Testis (tissue), 5 donors: Measurements from ENCODE around the gene CD27. TPM values are rescaled to one million over a fixed set of nuclear protein-coding genes. Genes with fewer than 3 reads are reported as not detected.

Experiments
- DNase-seq: peaks from one replicate; pipeline ENCODE4 v3.0.0-alpha.2; 2019
- H3K27ac ChIP-seq, 2 donors: fragments of 200-600 bp; sonication (generic); one replicate each; pipeline ENCODE4 v1.5.1; 2019
- H3K27me3 ChIP-seq: fragments of 200-600 bp; sonication (generic); one replicate; pipeline ENCODE4 v1.5.1; 2019
- H3K36me3 ChIP-seq: fragments of 200-600 bp; sonication (generic); one replicate; pipeline ENCODE4 v1.5.1; 2017; ENCODE audit warnings: low read depth; ENCODE audit errors: missing control alignments
- H3K4me1 ChIP-seq: fragments of 200-600 bp; sonication (generic); one replicate; pipeline ENCODE4 v1.5.1; 2019
- H3K4me3 ChIP-seq, 2 donors: fragments of 200-600 bp; sonication (generic); one replicate each; pipeline ENCODE4 v1.5.1; 2017 to 2019
- H3K9me3 ChIP-seq: fragments of 200-600 bp; sonication (generic); one replicate; pipeline ENCODE4 v1.5.1; 2017
- POLR2A ChIP-seq: fragments of 450-650 bp; IDR thresholded peaks from one replicate; pipeline ENCODE4 v1.6.1; 2017; ENCODE audit warnings: antibody characterized with exemption, mild to moderate bottlenecking, moderate library complexity
- WGBS, 2 donors: methylation state at CpG; one replicate each; pipeline ENCODE4 v1.1.5; 2018; 5-methylcytosine and 5-hydroxymethylcytosine counted together
- intact Hi-C: fragments of 100-400 bp; cut with DNase I; formaldehyde crosslinking; loops from one replicate; pipeline ENCODE4 v1.15.1; 2023; ENCODE audit warnings: low total_unique reads
- long read RNA-seq, 2 donors: transcript quantifications; one replicate each; lab custom pipeline, GENCODE V29; 2026
- polyA plus RNA-seq: library from polyadenylated mRNA; stranded (reverse); fragments of 350-450 nt; fragmentation: Illumina TruSeq; extraction: RNeasy Lipid Tissue Mini Kit (QIAGEN cat#74804); gene quantifications from one replicate; pipeline ENCODE4 v1.2.3, GENCODE V29; 2014; ENCODE audit warnings: low read depth, low replicate concordance; ENCODE audit not compliant: insufficient read depth
- total RNA-seq, 2 donors: library from RNA; depleted of rRNA; stranded (reverse); fragments of >200 nt; gene quantifications; one replicate each; pipeline ENCODE4 v1.2.3, GENCODE V29; 2016
- TF ChIP-seq, protein P1 (sequence below), 3 experiments: fragments of 450-650 bp in 2 of 3; fragments of 200-600 bp in 1 of 3; sonication (generic) in 1 of 3; IDR thresholded peaks; one replicate each; pipeline ENCODE4 v1.5.1; 2016 to 2019; ENCODE audit warnings: antibody characterized with exemption in 3 of 3, mild to moderate bottlenecking in 2 of 3, moderate library complexity in 1 of 3

CD27 gene
- total RNA-seq (under 1 TPM in 1 of 2 donors, not detected in 1; 0.74 TPM), polyA plus RNA-seq (3.7 TPM)
- long read RNA-seq, donor 1, partial matches to known transcripts, result 18 of 18 reads
- long read RNA-seq, donor 1, other reads (novel, unspliced or antisense), result 0 of 18 reads
- long read RNA-seq, donor 2, result 0 reads

DNA sequence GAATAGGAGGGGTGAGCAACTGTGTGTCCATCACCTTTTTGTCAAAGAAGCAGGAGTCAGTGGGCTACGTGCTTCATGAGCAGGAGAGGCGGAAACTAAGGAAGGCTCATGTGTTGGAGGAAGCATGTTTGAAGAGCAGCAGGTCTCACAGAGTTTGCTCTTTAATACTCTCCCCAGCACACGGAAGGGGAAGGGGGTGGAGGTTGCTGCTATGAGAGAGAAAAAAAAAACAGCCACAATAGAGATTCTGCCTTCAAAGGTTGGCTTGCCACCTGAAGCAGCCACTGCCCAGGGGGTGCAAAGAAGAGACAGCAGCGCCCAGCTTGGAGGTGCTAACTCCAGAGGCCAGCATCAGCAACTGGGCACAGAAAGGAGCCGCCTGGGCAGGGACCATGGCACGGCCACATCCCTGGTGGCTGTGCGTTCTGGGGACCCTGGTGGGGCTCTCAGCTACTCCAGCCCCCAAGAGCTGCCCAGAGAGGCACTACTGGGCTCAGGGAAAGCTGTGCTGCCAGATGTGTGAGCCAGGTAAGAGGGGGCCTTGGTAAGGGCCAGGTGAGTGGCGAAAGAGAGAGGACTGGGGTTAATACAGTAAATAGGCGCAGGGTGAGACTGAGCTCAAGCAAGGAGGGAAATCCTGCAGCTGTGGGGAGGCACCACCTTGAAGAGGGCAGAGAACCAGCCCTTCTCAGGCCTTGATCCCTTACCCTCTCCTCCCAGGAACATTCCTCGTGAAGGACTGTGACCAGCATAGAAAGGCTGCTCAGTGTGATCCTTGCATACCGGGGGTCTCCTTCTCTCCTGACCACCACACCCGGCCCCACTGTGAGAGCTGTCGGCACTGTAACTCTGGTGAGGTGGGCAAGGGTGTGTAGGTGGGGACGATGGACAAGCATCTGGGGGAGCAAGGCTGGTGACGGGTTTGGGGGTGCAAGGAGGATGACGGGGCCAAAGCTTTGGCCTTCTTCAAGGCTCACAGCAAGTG lies at the start of gene CD27:
Gene CD27 (plus strand): TSS at position 252 of the 985 bp plus-strand sequence. CDS start 141 bp downstream, at position 393.
- Histone ChIP-seq H3K36me3 (no peaks in the 10 kb centered on the region), H3K4me3 (no peak within 1 kb of the TSS), H3K9me3 (no peaks in the 10 kb centered on the region), H3K27me3 (no peaks in the 10 kb centered on the region), H3K4me1 (peaks cover under 1% of the 10 kb centered on the region), H3K27ac (no peak within 1 kb of the TSS)
- intact Hi-C loops, result no loop called here
- WGBS, 2 donors, result 80 to 85% methylated on average over 16 of the region's 16 CpGs
- no peak for TF ChIP-seq POLR2A
- TF ChIP-seq, protein P1, sequence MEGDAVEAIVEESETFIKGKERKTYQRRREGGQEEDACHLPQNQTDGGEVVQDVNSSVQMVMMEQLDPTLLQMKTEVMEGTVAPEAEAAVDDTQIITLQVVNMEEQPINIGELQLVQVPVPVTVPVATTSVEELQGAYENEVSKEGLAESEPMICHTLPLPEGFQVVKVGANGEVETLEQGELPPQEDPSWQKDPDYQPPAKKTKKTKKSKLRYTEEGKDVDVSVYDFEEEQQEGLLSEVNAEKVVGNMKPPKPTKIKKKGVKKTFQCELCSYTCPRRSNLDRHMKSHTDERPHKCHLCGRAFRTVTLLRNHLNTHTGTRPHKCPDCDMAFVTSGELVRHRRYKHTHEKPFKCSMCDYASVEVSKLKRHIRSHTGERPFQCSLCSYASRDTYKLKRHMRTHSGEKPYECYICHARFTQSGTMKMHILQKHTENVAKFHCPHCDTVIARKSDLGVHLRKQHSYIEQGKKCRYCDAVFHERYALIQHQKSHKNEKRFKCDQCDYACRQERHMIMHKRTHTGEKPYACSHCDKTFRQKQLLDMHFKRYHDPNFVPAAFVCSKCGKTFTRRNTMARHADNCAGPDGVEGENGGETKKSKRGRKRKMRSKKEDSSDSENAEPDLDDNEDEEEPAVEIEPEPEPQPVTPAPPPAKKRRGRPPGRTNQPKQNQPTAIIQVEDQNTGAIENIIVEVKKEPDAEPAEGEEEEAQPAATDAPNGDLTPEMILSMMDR (IDR thresholded peaks at IDR 0.05), result no peak
- DNase-seq, result no peak

DNA sequence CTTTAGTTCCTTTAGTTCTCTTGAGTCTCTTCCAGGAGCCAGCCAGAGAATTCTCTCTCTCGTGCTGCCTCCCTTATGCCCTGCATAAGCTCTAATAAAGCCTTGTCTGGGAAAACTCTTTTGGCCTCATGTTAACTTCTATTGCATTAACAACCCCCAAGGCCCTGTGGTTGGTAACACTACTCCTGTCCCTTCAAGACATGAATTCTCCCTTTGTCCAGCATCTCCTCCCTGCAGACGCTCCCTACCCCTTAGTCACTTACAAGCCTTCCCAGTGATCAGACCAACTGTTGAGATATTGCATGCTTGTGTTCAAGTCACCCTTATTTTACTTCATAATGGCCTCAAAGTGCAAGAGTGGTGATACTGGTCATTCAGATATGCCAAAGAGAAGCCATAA lies 48.7 kb upstream of the CD27 start:
- DNase-seq, result no peak
- no peak overlapping the region for H3K27ac ChIP-seq
- 81 to 90% methylated on average over 2 of the region's 2 CpGs for WGBS, 2 donors
- H3K27me3 ChIP-seq, result no peaks in the 10 kb centered on the region
- intact Hi-C loops, result no loop called here
- no peaks in the 10 kb centered on the region for H3K36me3 ChIP-seq
- no peaks in the 10 kb centered on the region for H3K9me3 ChIP-seq
- peaks cover 4% of the 10 kb centered on the region for H3K4me1 ChIP-seq
- no peak for TF ChIP-seq POLR2A
- TF ChIP-seq, protein P1 (IDR thresholded peaks at IDR 0.05), result no peak
- H3K4me3 ChIP-seq, result no peak overlapping the region

DNA sequence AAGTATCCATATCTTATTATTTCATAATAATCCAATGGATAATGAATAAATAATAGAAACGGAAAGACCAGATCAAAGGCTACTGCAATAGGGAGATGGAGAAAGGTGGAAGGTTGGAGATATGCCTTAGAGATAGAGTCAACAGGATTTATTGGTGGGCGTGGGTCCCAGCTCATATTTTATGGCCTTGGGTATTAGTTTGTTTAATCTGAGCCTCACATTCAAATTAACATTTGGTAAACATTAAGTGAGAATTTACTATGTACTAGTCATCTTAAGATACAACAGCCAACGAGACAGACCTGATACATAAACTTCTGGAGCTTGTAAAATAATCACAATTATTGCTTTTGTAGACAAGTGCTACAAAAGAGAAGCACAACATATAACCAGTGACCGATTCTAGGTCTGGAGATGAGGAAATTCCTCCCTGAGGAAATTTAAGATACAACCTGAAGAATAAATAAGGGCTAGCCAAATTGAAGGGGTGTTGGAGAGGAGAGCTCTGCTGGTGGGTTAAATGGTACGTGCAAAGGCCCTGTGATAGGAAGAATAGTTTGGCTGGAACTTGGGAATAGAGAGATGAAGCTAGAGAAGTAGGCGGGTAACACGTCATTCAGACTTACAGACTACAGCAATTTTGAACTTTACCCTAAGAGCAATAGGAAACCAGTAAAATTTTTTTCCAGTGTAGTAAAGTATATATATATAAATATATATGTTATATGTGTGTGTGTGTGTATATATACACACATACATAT lies 44.7 kb upstream of the CD27 start:
- 89 to 91% methylated on average over 7 of the region's 7 CpGs for WGBS, 2 donors

DNA sequence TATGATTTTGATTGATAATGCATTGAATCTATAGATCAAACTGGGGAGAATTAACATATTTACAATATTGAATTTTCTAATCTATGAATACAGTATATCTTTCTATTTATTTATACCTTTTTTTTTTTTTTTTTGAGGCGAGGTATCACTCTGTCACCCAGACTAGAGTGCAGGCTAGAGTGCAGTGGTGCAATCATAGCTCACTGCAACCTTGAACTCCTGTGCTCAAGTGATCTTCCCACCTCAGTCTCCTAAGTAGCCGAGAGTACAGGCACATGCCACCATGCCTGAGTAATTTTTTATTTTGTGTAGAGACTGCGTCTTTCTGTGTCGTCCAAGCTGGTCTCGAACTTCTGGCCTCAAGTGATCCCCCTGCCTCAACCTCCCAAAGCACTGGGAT lies 40.4 kb upstream of the CD27 start:
- WGBS, 2 donors, result 85 to 88% methylated on average over 5 of the region's 5 CpGs
- H3K36me3 ChIP-seq, result no peaks in the 10 kb centered on the region
- no peaks in the 10 kb centered on the region for H3K4me1 ChIP-seq
- no peaks in the 10 kb centered on the region for H3K9me3 ChIP-seq
- no peak for TF ChIP-seq POLR2A
- no peak overlapping the region for H3K27ac ChIP-seq
- H3K4me3 ChIP-seq, result no peak overlapping the region
- no peaks in the 10 kb centered on the region for H3K27me3 ChIP-seq
- DNase-seq, result no peak
- intact Hi-C loops, result no loop called here

More for the DNA sequence above, 44.7 kb upstream of the CD27 start:
- Histone ChIP-seq H3K9me3 (no peaks in the 10 kb centered on the region), H3K27me3 (no peaks in the 10 kb centered on the region), H3K36me3 (no peaks in the 10 kb centered on the region), H3K4me1 (no peaks in the 10 kb centered on the region), H3K27ac (no peak overlapping the region), H3K4me3 (no peak overlapping the region)
- intact Hi-C loops, result no loop called here
- no peak for DNase-seq
- no peak for TF ChIP-seq POLR2A
- TF ChIP-seq, protein P1 (IDR thresholded peaks at IDR 0.05), result no peak

DNA sequence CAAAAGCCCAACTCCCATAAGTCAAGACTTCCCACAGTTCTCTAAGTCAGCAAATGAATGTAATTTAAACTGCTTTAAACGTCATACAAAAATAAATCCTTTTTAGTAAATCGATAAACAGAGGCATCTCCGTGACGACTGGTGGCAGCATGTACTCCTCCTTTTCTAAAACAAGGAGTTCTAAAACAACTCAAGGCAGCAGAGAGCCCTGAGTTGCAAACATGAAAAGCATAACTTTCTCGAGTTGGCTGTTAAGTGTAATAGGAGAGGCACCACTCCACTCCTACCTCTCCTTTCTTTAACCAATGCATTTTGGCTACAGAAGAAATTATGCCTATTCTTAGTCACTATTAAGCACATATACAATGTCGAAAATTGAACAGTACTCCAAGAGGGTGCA lies 38.8 kb upstream of the CD27 start:
- intact Hi-C loops, result no loop called here
- H3K27me3 ChIP-seq, result no peaks in the 10 kb centered on the region
- TF ChIP-seq, protein P1 (IDR thresholded peaks at IDR 0.05), result no peak
- TF ChIP-seq POLR2A, result no peak
- H3K4me1 ChIP-seq, result no peaks in the 10 kb centered on the region
- no peaks in the 10 kb centered on the region for H3K36me3 ChIP-seq
- 80 to 85% methylated on average over 6 of the region's 6 CpGs for WGBS, 2 donors
- DNase-seq, result no peak
- H3K4me3 ChIP-seq, result no peak overlapping the region
- no peaks in the 10 kb centered on the region for H3K9me3 ChIP-seq
- H3K27ac ChIP-seq, result no peak overlapping the region
